ENCODE data around the gene KRTAP10-12. TPM values are rescaled to one million over a fixed set of nuclear protein-coding genes. Genes with fewer than 3 reads are reported as not detected.
A peak's percentile ranks its signal among the peaks of the same experiment; 100 is the strongest.

Gene KRTAP10-12
- total RNA-seq, 1 experiment from 2014 or later = not detected

GRCh38 chr21:44696572-44696971 is 400 bp upstream of the KRTAP10-12 start:
- Histone ChIP-seq H3K4me3 (ENCODE audit: low read depth in 2 of 2, low read length in 2 of 2) (no peak overlapping the region), H3K36me3 (ENCODE audit: control insufficient read depth, insufficient read depth, low read length) (no peaks in the 10 kb centered on the region), H3K27ac (ENCODE audit: low read length) (no peak overlapping the region), H3K4me1 (ENCODE audit: control insufficient read depth, insufficient read depth, low read length) (no peaks in the 10 kb centered on the region), H3K9me3 (ENCODE audit: control insufficient read depth, insufficient read depth, low read depth, low read length) (peaks cover 4% of the 10 kb centered on the region; the same call in 1 of the 2 replicates), H3K27me3 (ENCODE audit: control insufficient read depth, insufficient read depth, low read length) (no peaks in the 10 kb centered on the region)
- ATAC-seq (no peak), DNase-seq (ENCODE audit: low read depth, low spot score) (no peak)
- ChIA-PET POLR2A (interaction anchor here (0.6 kb wide), 1 partner anchor 11 kb away, joined by 3 read pairs; no protein-coding TSS in a partner anchor), CTCF (interaction anchor here (0.7 kb wide), 1 partner anchor 96 kb away, joined by 9 read pairs; no protein-coding TSS in a partner anchor)
- in situ Hi-C loops (cut with HindIII; ENCODE audit: low pct_unique_long_range_greater_than_20kb, low sequenced_read_pairs) = no loop called here
- intact Hi-C loops (cut with micrococcal nuclease; ENCODE audit: unreplicated experiment) = no loop called here
- no TSS peak for BruUV-seq (replicated peaks)
- TF ChIP-seq, protein P1, sequence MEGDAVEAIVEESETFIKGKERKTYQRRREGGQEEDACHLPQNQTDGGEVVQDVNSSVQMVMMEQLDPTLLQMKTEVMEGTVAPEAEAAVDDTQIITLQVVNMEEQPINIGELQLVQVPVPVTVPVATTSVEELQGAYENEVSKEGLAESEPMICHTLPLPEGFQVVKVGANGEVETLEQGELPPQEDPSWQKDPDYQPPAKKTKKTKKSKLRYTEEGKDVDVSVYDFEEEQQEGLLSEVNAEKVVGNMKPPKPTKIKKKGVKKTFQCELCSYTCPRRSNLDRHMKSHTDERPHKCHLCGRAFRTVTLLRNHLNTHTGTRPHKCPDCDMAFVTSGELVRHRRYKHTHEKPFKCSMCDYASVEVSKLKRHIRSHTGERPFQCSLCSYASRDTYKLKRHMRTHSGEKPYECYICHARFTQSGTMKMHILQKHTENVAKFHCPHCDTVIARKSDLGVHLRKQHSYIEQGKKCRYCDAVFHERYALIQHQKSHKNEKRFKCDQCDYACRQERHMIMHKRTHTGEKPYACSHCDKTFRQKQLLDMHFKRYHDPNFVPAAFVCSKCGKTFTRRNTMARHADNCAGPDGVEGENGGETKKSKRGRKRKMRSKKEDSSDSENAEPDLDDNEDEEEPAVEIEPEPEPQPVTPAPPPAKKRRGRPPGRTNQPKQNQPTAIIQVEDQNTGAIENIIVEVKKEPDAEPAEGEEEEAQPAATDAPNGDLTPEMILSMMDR (IDR thresholded peaks at IDR 0.05) = no peak
- TF ChIP-seq TCF7L2 (IDR thresholded peaks at IDR 0.05; ENCODE audit: low read depth, low read length) = no peak

DNA sequence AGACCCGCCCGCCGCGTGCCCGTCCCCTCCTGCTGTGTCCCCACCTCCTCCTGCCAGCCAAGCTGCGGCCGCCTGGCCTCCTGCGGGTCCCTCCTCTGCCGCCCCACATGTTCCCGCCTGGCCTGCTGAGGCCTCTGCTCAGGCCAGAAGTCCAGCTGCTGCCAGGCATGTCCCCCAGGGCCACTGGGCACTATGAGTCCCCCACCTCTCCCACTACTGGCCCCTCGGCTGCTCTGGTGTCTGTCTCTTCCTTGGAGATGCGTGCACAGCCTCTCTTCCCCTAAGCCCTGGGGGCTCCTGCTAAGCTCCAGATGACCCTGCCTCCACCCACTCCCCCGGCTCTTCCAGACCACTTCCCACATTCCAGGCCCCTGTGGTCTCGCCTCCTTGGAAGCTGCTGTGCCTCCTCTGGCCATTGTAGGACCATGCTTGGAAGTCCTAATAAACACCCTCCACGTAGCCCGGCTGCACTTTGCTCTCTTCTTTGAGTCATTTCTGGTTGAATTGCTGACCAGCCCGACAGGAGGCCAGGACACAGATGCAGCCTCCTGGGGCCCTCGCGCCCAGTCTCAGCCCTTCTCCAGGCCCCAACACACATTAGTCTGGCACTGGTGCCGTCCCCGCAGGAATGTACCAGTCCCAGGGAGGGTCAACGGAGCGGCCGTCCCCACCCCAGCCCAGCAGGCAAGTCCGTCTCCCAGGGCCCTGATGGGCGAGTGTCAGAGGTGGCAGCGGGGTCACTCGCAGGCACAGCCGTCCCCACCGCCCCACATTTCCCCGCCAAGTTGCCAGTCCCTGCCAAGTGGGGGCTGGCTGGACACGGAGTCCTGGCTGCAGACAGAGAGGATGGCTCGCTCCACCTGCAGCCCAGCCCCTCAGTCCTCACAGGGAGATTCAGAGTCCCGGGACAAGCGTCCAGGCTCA is 1.1 kb downstream of the KRTAP10-12 start:
- DNase-seq (ENCODE audit: low read depth, low spot score) (no peak), ATAC-seq (0 out of 2 replicates have a peak, but pooled peaks have one; percentile 14)
- intact Hi-C loops (cut with micrococcal nuclease; ENCODE audit: unreplicated experiment) = no loop called here
- H3K27ac ChIP-seq (ENCODE audit: low read length) = no peak overlapping the region
- ChIA-PET CTCF (no interaction called here), POLR2A (no interaction called here)
- H3K9me3 ChIP-seq (ENCODE audit: control insufficient read depth, insufficient read depth, low read depth, low read length) = no peaks in the 10 kb centered on the region; the same call in 1 of the 2 replicates
- TF ChIP-seq POLR2AphosphoS5 (IDR thresholded peaks at IDR 0.05; ENCODE audit: low read depth, low read length) (no peak), TCF7L2 (IDR thresholded peaks at IDR 0.05; ENCODE audit: low read depth, low read length) (no peak), SIN3A (IDR thresholded peaks at IDR 0.05; ENCODE audit: borderline replicate concordance, insufficient read depth, low read depth, low read length) (no peak)
- TF ChIP-seq, protein P2, sequence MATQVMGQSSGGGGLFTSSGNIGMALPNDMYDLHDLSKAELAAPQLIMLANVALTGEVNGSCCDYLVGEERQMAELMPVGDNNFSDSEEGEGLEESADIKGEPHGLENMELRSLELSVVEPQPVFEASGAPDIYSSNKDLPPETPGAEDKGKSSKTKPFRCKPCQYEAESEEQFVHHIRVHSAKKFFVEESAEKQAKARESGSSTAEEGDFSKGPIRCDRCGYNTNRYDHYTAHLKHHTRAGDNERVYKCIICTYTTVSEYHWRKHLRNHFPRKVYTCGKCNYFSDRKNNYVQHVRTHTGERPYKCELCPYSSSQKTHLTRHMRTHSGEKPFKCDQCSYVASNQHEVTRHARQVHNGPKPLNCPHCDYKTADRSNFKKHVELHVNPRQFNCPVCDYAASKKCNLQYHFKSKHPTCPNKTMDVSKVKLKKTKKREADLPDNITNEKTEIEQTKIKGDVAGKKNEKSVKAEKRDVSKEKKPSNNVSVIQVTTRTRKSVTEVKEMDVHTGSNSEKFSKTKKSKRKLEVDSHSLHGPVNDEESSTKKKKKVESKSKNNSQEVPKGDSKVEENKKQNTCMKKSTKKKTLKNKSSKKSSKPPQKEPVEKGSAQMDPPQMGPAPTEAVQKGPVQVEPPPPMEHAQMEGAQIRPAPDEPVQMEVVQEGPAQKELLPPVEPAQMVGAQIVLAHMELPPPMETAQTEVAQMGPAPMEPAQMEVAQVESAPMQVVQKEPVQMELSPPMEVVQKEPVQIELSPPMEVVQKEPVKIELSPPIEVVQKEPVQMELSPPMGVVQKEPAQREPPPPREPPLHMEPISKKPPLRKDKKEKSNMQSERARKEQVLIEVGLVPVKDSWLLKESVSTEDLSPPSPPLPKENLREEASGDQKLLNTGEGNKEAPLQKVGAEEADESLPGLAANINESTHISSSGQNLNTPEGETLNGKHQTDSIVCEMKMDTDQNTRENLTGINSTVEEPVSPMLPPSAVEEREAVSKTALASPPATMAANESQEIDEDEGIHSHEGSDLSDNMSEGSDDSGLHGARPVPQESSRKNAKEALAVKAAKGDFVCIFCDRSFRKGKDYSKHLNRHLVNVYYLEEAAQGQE (IDR thresholded peaks at IDR 0.05; ENCODE audit: insufficient read depth in 1 of 2, low read depth in 2 of 2, low read length in 1 of 2) = no peak
- TF ChIP-seq, protein P1 (IDR thresholded peaks at IDR 0.05) = no peak
- H3K36me3 ChIP-seq (ENCODE audit: control insufficient read depth, insufficient read depth, low read length) = no peaks in the 10 kb centered on the region
- H3K4me3 ChIP-seq (ENCODE audit: low read depth in 2 of 2, low read length in 2 of 2) = no peak overlapping the region
- BruUV-seq (replicated peaks) = no TSS peak
- no peaks in the 10 kb centered on the region for H3K27me3 ChIP-seq (ENCODE audit: control insufficient read depth, insufficient read depth, low read length)
- no peaks in the 10 kb centered on the region for H3K4me1 ChIP-seq (ENCODE audit: control insufficient read depth, insufficient read depth, low read length)
- in situ Hi-C loops (cut with HindIII; ENCODE audit: low pct_unique_long_range_greater_than_20kb, low sequenced_read_pairs) = no loop called here

Measured in Panc1 (cell line).